ENCODE measurements around the gene SLC17A4.

DNA sequence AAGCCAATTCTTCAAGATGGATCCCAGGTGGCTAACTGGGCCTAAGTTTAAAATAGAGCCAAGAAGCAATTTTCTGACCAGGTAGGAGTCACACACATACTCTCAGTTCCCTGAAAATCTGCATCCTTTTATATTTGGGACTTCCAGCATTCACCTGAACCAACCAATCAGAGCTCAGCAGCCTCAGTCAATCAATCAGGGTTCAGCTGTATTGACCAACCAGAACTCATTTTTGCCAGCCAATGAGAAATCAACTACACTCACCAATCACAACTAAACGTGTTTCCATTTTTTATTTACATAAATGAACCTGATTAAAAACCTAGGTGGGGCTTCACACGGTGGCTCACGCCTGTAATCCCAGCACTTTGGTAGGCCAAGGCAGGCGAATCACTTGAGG, 37.5 kb downstream of the SLC17A4 start:
- no peak for TF ChIP-seq TAF1 (IDR thresholded peaks at IDR 0.05; ENCODE audit: borderline replicate concordance, insufficient read depth, low read length)
- TF ChIP-seq, protein P1, sequence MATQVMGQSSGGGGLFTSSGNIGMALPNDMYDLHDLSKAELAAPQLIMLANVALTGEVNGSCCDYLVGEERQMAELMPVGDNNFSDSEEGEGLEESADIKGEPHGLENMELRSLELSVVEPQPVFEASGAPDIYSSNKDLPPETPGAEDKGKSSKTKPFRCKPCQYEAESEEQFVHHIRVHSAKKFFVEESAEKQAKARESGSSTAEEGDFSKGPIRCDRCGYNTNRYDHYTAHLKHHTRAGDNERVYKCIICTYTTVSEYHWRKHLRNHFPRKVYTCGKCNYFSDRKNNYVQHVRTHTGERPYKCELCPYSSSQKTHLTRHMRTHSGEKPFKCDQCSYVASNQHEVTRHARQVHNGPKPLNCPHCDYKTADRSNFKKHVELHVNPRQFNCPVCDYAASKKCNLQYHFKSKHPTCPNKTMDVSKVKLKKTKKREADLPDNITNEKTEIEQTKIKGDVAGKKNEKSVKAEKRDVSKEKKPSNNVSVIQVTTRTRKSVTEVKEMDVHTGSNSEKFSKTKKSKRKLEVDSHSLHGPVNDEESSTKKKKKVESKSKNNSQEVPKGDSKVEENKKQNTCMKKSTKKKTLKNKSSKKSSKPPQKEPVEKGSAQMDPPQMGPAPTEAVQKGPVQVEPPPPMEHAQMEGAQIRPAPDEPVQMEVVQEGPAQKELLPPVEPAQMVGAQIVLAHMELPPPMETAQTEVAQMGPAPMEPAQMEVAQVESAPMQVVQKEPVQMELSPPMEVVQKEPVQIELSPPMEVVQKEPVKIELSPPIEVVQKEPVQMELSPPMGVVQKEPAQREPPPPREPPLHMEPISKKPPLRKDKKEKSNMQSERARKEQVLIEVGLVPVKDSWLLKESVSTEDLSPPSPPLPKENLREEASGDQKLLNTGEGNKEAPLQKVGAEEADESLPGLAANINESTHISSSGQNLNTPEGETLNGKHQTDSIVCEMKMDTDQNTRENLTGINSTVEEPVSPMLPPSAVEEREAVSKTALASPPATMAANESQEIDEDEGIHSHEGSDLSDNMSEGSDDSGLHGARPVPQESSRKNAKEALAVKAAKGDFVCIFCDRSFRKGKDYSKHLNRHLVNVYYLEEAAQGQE (IDR thresholded peaks at IDR 0.05; ENCODE audit: insufficient read depth in 1 of 2, low read depth in 2 of 2, low read length in 2 of 2) = no peak
